OCI-LY1 (cell line): Measurements from ENCODE around the gene THTPA.

ENCODE experiments used
- EZH2 ChIP-seq: fragments of 200-600 bp; sonication (generic), shearing (Covaris generic); IDR thresholded peaks from 2 replicates; pipeline ENCODE4 v1.8.0; 2017; ENCODE audit warnings: borderline replicate concordance, mixed run types, mild to moderate bottlenecking, antibody characterized with exemption, low read length, moderate library complexity, mixed read lengths
- TF ChIP-seq, protein P1 (sequence below): fragments of 200-600 bp; sonication (generic), shearing (Covaris generic); IDR thresholded peaks from 2 replicates; pipeline ENCODE4 v1.5.1; 2017; ENCODE audit warnings: mild to moderate bottlenecking, antibody characterized with exemption, low read length, moderate library complexity, mixed read lengths

DNA sequence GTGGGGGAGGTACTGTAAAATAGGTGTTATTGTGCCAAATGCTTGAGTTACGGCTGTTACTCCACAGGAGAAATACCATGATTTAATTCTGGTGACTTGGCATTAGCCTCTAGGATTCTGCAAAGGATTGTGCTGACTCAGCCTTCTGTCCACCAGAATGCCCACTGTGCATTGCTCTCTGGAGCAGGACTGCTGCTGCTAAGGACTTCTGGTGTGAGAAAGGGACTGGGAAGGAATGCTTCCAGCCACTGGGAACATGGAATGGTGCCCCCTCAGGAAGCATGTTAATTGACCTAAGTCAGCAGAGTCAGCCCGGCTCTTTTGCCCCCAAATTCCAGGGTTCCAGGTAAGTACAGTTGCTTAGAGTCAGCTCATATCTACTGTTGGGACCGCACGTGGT lies 37.4 kb upstream of the THTPA start:
- TF ChIP-seq, protein P1, sequence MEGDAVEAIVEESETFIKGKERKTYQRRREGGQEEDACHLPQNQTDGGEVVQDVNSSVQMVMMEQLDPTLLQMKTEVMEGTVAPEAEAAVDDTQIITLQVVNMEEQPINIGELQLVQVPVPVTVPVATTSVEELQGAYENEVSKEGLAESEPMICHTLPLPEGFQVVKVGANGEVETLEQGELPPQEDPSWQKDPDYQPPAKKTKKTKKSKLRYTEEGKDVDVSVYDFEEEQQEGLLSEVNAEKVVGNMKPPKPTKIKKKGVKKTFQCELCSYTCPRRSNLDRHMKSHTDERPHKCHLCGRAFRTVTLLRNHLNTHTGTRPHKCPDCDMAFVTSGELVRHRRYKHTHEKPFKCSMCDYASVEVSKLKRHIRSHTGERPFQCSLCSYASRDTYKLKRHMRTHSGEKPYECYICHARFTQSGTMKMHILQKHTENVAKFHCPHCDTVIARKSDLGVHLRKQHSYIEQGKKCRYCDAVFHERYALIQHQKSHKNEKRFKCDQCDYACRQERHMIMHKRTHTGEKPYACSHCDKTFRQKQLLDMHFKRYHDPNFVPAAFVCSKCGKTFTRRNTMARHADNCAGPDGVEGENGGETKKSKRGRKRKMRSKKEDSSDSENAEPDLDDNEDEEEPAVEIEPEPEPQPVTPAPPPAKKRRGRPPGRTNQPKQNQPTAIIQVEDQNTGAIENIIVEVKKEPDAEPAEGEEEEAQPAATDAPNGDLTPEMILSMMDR = no peak
- no peak for TF ChIP-seq EZH2
